Right forelimb (tissue), 1 donor: Measurements from ENCODE around the gene CDK6.
A peak's percentile ranks its signal among the peaks of the same experiment; 100 is the strongest.

Source experiments
- DNase-seq: peaks from one replicate; pipeline ENCODE4 v3.0.0-alpha.2; 2018

The CDK6 gene

DNA sequence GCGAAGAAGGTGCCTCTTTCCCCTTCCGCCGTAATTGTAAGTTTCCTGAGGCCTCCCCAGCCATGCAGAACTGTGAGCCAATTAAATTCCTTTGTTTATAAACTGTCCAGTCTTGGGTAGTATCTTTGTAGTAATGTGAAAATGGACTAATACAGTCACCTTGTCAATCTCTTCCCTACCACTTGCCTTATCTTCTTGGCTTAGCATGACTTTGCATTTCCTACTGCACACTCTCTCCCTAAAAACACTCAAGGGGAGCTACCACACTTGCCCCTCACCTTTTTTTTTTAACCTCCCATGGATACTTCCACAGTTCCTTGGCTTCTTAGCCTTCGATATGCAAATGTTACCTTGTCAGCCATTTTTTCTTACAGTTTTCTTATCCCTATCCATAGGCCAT lies 7.4 kb upstream of the CDK6 start:
- no peak for DNase-seq

DNA sequence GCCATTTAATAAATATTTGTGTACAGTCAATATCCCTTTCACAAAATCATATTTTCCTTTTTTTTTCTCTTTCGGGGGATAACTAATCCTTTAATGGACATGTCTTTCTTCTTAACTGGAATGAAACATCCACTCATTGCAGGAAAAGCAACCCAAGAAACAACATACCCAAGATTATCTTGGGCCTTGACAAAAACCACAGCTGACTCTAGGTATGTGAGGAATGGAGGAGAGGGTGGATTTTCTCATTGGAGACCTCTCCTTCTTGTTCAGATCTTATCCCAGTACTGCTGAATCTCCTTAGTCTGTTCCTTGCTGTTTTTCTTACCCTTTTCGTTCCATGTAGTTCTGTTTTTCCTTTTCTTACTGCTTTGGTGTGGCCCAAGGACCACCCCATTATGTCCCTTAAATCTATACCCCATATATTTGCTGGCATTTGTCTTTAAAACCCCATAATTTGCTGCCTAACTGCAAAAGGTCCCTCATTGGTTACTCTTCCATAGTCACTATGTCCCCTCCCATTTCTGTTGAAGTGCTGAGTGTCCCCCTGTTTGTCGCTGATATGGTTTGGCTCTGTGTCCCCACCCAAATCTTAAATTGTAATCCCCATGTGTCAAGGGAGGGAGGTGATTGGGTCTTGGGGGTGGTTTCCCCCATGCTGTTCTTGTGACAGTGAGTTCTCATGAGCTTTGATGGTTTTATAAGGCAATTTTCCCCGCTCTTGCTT lies 6.8 kb upstream of the CDK6 start:
- no peak for DNase-seq

DNA sequence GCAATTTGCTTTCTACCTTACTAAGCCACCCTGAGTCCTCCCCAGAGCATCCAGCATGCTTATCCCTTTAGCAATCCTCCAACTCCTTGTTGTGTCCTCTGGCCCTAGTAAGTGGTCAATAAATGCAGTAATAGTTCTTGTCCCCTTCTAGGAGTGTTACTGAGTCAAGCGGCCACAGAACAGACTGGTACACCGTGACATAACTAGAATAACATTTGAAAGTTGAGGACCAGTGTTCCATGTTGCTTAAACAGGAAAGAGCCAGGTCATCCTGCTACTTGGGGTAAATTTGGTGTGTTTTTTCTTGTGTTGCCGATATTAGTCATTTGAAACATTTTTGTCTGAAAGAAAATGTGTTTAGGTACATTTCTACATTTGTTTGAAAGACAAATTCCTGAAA lies 4.8 kb upstream of the CDK6 start:
- no peak for DNase-seq

DNA sequence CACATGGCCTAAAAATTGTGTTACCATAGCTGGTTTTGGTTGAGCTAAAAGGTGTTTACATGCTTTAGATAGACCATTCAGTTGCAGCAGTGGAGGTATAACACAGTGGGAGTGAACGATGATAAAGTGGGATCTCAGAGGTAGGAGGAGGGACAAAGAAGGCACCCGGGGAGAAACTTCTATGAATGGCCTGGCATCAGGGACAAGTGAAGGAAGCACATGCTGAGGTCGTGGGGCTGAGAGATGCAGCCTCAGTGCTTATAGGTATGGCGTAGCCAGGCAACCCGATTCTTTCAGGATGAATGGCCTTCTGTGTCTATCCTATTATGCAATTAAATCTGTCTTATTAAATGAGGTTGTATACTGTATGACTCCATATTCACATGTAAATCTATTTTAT lies 3.9 kb upstream of the CDK6 start:
- no peak for DNase-seq

DNA sequence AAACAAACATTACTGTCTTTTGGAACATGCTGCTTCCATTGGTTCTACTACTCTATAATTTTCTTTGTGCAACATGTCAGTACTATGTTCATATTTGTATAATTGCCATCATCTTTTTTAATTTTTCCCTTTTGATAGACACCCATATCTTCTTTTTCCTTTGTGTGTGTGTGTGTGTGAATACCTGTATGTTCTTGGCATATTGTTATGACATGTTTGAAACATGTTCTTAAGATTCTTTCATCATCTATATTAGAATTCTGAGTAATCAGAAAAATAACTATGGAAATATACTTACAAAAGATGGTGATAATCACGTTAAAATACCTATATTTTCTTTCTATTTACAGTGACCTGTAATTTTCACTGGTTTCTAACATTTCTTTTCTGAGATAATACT lies 3.5 kb upstream of the CDK6 start:
- DNase-seq: no peak

DNA sequence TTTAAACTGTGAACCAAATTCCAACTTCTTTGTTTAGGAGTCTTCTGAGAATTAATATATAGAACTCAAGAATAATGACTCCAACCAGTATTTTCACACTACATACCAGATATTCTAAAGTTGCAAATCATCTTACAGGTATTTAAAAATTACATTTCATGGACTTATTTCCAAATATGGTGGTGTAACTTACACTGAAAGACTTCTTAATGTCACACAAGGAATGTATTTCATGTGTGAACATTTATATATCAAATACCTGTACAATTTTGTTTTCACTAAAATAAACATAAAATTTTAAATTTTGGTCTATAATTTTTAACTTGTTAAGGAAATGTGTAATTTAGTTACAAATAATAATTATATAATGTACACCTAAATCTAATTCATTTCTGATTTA lies 2.6 kb upstream of the CDK6 start:
- DNase-seq: no peak

DNA sequence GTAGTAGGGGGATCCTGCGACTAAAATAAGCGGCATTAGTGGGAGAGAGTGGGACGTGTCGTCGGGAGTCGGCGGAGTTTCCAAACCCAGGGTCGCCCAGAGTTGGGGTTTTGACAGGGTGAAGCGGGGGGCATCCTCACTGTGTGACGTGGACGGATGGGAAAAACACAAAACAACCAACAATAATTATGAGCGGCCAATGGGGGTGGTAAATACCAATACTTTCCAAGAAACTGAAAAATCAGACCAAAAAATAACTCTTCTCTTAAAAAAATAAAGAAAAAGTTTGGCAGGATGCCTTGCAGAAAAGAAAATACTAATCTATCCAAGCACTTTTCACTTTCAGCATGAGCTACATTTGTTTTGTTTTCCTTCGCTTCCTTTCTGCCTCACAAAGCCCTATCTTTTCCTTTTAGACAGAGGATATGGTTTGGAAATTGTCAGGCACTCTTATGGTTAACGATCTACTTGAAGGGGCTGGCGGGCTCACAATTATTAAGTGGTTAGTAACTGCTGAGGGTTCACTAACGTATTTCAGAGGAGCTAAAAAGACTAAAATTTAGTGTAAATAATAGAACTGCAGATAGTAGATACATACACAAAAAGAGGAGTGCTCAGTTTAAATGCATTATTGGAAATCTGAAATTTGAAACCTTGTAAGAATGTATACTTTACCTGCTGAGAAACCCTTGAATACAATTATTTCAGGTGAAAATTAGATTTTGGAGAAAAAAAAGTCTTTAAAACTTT lies 802 bp upstream of the CDK6 start:
- DNase-seq: no peak

DNA sequence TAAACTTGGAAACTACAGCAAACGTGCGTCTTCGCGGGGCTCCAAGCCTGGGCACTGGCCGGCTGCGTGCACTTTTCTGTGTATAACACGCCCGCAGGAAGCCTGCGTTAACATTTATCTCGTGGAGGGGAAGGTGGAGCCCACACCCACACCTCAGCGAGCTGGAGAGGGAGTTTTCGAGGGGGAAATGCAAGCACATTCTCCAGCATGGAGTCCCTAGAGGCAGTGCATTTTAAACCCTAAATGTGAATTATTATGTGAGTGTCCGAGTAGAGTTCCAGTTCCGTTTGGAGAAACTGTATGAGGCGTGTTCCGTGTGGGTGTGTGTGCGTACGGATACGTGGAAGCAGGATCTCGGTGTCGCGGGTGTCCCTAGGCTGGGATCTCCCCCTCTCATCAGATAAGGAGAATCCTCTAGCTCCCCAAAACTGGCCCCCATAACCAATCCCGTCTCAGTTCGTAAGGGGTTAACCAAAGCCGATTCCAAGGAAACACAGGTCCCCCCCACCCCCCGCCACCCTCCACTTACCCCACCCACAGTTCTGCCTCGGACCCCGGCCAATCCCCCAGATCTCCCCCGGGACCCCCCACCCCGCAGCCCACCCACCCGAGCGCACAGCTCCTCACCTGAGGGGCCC lies 403 bp downstream of the CDK6 start:
- no peak for DNase-seq

DNA sequence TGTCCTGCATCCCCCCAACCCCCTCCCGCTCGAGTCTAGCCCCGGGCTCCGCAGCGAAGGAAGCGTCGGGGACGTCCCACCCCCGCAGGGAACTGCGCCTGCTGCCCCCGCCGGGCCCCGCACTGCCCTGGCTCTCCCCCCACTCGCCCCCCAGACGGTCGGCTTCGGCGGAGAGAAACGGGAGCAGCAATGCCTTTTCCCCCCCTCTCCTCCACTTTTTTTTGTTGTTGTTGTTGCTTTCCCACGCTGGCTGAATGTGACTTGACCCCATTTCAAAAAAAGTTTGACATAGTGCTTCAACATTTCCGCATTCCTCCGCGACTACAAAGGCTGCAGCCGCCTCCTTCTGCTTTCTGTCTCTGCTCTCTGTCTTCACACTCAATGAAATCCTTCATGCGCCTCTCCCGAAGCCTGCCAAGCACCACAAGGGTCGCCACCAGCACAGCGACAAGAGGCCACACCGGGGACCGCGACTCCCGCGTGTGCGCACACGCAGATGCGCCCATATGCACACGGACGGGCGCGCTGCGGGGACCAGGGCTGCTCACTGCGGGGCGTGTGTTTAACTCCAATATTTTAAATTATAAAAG lies 1.0 kb downstream of the CDK6 start:
- peak; percentile 82 for DNase-seq

DNA sequence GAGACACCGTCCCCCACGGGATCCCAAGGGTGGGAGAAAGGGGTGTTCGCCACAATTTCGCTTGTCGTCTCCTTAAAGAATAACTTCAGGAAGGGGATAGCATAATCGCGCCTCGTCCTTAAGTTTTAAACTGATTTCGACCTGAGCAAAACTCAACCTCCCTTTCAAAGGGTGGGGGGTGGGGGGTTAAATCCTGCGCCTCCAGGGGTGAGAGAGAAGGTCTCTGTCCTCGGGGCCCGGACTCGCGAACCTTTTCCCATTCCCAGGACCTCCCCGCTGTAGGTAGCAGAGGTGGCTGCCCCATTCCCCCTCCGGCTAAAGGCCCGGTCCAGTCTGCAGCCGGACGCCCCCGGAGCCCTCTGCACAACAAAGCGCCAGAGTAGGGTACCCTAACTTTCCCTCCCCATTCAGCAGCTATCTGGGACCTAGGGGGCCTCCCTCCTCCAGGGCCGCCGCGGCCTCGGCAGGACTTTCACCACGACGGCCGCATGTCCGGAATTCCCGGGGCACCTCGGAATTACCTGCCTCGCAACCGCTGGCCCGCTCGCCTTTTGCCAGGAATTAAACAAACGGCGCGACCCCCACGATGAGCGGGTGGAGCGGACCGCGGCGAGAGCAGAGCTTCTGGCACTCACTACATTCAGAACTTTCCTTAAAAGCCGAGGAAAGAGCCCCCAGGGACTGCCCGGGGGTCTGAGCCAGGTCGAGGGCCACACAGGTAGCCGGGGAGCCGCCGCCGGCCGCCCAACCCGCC lies 1.7 kb downstream of the CDK6 start:
- peak; percentile 70 for DNase-seq

DNA sequence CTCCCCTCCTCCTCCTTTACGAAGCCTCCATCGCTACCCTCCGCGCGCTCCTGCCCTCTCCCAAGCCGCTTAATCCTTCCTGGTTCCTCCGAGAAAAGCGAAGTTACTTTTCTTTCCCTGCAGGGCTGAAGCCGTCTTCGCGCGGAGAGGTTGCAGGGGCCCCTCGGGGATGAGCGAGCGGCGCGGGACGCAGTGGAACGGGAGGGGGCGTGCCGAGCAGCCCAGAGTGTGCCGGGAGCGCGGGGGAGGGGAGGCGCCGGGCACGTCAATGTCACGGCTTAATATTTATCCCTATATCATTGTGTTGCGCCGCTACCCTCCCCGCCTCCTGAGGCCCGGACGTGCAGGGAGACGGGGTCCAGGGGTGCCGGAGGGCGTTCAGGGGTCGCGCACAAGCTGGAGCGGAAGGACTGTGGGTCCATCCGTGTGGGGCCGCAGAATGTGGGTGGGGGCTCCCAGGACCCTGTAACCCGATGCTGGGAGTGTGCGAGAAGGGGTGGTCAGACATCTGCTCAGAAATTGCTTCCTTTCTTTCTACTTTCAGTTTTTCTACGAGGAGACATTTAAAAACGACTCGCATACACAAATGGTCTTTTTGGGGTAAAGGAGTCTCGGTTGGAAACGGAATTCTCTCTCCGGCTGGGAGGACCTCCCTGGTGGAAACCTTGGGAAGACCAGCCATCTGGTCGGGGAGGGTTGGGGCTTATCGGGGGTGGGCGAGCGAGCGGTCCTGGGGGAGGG lies 2.4 kb downstream of the CDK6 start:
- DNase-seq: peak; percentile 90

DNA sequence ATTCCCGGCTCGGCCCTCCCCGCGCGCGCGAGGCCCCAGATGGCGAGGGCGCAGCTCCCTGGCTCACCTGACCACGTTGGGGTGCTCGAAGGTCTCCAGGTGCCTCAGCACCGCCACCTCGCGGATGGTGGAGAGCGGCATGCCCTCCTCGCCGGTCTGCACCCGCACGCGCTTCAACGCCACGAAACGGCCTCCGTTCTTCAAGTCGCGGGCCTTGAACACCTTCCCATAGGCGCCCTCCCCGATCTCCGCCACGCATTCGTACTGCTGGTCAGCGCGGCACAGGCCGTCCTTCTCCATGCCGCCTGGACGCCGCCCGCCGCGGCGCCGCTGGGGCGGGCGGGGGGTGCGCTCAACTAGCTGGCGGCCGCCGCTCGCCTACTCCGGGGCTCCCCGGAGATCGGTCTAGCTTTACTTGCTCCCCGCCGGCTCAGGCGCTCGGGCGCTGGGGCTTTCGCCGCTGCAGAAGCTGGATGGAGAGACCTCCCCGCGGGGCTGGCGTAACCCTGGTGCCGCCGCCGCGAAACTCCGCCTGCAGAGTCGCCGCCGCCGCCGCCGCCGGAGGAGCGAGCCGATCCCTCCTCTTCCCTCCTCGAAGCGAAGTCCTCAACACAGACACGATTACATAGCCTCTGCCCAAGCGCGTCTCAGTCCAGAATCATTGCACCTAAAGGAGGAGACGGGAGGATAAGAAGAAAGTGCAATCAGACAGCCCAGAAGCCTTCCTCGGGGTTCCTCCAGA lies 3.2 kb downstream of the CDK6 start:
- DNase-seq: peak; percentile 91

DNA sequence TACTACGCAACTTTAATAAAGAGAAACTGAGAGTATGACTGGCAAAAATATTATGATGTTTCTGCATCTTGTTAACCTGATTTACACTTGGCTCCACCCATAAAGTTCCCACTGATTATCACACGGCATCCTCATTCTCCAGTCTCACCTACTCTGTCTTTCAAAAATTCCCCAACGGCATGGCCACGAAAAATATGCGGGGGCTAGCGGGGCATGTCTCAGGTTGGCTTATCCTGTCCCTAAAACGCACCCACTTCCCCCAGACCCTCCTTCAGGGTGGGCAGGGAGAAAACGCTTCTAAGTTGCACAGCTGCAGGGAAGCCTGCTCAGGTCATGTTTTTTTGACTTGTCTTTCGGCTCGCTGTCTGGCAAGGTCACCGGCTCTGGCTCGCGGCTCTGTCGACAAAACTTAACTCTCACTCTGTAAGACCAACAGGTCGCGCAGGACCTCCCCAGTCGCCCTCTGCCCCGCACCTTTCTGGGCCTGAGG lies 3.8 kb downstream of the CDK6 start:
- DNase-seq: no peak

DNA sequence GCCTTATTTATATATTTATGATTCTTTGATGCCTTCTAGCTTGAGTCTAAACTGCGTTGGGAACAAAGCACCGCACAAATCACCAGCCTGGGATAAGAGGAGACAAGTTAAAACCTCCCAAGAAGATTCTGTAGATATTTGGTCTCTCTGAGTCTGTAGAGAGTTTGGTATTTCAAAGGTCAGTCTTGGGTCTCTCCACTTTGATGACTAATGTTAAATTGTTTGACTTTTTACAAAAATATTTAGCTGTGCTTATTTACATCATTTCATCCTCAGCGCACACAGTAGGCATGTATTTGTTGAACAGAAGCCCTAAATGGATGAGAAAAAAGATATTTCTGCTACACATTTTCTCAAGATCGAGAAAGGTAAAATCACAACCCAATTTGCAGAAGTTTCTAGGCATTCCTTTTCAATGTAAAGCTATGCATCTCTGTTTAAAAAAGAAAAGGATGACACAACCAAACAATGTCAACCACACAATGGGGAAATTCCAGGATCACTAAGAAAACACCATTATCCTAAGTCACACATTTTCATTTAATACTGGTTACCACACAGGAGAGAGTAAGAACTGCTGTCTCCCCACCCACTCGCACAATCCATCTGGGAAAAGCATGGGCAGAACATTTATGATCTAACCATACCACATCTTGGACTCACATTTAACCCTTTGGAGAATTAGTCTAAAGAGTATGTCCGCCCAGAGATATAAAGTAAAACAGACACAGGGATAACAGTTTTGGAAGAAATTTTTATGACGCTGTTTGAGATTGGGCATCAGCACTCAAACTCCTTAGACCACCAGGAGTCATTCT lies 4.4 kb downstream of the CDK6 start:
- DNase-seq: no peak

DNA sequence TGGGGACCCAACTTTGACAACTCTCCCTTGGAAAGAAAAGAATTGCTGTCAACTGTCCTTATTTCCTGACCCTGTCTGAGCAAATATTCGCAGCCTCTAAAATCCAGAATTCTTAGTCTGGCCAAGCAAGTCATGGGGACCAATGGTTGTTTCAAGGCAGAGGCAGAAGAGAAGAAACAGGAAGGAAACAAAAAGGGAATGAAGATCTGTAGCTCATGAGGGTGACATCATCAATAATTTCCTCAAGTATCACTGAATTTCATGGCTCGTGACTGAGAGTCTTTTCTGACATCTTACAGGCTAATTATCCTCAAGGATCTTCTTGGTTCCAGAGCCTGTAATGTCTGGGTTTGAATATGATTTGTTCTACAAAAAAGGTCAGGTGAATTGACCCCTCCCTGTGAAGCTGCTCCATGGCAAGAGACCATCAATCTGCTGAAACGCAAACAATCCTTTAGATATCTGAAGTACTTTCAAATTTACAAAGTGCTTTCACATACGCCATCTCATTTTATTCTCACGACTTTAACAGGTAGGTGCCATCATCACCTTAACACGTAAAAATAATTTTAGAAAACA lies 5.8 kb downstream of the CDK6 start:
- DNase-seq: no peak

DNA sequence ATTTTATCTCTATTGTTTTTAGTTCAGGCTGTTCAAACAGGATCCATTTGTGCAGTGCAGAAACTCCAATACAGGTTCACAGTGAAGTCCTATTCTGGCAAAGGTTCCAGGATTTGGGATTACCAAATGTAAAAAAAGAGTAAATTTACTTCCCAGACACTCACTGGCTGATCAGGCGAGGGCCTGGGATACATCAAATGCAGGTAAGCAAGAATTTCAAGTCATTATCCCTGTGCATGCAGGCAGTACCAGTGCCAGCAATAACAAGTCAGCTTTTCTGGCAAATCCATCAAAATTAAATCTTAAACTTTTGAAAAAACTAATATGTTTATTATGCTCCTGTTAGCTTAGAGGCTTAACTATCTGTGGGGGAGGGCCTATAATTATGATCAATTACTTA lies 6.3 kb downstream of the CDK6 start:
- DNase-seq: no peak

DNA sequence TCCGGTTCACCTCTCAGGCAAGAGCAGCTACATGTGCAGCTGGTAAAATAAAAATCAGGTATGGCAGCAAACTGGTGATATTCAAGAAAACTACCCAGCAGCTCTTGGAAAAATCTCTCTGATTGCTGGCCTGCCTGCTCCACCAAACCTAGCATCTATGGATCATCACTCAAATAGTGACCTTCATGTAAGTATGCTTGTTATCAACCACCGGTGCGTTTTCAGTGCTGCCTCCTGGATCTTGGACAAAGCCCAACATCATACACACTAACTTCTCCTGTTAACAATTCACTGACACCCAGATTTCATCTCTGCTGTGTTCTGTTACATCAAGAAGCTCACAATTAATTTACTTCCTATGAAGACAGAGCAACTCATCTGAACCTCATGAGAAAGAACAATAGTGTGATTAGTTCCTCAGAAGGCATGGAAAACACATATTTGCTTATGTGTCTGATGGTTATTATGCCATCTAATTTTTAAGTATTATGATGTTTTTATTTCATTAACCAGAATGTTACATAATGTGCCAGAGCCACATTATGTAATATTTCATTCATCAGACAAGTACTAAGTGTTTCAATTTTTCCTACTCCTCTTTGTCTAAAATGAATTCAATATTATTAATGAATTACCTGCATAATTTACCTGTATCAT lies 8.8 kb downstream of the CDK6 start:
- DNase-seq: no peak

DNA sequence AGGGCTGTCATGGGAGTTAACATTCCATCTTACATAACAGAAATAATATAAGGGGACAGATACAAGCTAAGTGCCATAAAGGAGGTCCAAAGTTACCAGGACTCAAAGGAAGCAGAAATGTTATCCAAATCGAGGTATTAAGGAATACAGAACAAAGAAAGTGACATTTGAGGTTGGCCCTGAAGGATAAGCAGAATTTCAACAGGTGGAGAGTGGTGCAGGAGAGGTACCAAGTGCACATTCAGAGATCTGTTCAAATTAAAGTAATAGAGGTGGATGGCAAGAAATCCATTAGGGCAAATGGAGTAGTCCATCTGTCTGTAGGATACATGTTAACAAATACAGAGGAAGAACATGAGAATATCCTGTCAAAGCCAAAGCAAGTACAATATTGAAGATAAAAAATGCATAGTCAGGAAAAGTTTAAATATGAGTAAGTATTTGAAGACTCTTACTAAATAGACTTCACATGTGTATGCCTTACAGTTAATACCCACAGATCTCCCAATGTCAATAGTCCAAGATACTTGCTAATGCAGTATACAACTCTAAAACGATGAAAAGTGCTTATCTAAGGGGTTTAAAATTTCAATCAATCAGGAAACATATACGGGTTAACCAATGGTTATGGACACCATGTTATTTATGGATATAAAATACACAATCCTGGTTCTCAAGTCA lies 10.0 kb downstream of the CDK6 start:
- DNase-seq: no peak
